ENCODE data around the gene TMEM127. TPM values are rescaled to one million over a fixed set of nuclear protein-coding genes. Genes with fewer than 3 reads are reported as not detected.

The TMEM127 gene
- total RNA-seq, 1 donor, result 29.1 TPM

DNA sequence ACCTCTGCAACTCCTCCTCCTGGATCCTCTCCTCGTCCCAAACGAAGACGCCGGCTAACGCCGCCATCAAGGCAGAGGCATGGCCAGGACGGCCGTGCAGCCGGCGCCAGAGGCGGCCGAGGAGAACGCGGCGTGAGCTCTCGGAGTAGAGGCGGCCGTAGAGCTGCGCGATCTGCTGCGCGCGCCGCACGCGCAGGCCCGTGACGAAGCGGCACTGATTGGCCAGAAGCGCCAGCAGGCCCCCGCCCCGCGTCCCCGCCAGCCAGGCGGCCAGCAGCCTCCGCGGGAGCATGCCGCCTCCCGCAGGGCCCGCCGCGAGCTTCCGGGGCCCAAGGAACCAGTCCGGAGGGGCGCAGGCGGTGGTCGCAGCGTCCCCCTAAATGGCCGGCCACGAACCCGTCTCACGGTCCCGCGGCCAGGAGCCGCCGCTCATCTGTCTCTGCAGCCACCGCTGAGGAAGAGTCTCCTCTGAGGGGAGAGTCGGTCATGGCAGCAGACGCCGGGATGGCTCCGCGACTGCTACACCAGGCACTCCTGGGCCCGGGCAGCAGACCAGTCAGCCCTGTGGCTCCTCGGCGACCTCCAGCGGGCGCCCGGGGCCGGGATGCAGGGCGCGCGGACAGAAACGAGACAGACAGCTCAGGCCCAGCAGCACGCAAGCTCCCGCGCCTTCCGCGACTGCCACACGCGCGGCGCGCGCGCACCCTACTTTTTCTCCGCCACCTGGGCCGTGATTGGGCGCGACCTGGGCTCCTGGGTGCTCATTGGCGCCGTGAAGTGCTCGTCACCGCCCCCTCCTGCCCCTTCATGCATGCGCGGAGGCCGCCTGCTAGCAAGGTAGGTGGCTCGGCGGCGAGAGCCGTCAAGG, 57.4 kb downstream of the TMEM127 start, which contains the start of gene STARD7:
STARD7 (minus strand) TSS at position 685 of the 868 bp plus-strand sequence; CDS start at position 292, 393 bp downstream.
- DNase-seq (ENCODE audit: low read depth in 2 of 3, low spot score in 2 of 3), result peak; percentile 88 to 98 (median 98)

- DNase-seq (ENCODE audit: low read depth in 2 of 3, low spot score in 2 of 3), result peak in 1 of 3 donors; percentile 11
These were observed 58.0 kb downstream of the TMEM127 start for GRCh38 chr2:96207774-96208142.

DNA sequence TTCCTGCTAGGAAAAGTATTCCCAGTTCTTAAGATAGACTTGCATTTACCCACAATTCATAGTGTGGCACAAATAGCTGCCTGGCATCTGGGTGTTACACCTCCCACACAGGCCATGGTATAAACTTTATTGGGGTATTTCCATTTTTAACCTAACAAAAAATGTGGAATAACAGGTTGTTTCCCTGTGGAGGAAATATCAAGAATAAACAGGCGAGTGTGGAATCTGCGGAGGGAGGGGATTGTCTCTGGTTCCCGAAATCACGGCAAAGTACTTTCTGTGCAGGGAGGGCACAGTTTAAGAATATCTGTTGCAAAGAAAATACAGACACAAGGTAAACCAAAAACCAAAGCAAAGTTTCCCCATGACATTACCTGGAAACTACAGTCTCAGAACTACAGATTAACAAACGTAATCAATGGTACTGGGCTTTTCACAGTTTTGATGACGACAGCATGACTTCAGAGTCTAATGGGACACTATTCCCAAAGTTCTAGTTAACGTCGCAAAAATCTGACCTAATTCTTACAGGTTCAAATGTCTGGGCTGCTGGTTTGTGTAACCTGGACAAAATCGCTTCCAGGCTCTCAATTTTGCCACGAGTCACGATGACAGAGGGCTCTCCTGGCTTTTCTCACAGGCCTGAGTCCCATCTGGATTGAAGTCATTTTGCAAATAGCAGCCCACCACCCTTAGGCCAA, 58.6 kb downstream of the TMEM127 start:
- DNase-seq (ENCODE audit: low read depth in 2 of 3, low spot score in 2 of 3), result no peak

- no peak for DNase-seq (ENCODE audit: low read depth in 2 of 3, low spot score in 2 of 3)
These were observed 59.9 kb downstream of the TMEM127 start for GRCh38 chr2:96205888-96206287.

GRCh38 chr2:96204836-96205624, 60.8 kb downstream of the TMEM127 start:
- DNase-seq (ENCODE audit: low read depth in 2 of 3, low spot score in 2 of 3), result no peak

- DNase-seq (ENCODE audit: low read depth in 2 of 3, low spot score in 2 of 3), result no peak
These were observed 62.4 kb downstream of the TMEM127 start for GRCh38 chr2:96203130-96204028.

DNA sequence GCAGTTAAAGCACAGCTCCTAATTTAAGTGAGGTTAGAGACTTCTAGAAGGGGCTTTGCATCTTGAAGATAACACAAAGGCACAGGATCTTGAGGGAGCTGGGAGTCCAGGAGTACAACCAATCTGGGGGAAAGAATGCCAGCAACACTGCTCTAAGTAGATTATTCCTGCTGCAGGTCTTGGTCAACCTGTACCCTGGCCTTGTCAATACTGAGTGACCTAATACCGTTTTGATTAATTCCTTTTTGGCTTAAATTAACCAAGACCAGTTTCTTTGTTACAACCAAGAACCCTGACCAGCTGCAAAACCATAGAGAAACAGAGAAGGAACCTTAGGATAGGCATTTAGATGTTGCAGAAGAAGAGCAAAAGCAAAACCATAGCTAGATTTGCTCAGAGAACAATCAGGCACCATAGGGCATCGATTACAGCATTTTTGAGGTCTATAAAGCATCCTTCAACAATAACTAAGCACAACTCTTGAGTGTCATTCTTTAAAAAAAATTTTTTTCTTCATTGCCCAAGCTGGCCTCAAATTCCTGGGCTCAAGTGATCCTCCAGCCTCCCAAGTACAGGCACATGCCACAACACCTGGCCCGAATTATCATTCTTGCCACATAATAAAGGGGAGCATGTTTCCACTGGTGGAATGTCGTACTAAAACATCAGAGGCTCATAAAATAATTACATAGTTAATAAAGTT, 63.5 kb downstream of the TMEM127 start:
- no peak for DNase-seq (ENCODE audit: low read depth in 2 of 3, low spot score in 2 of 3)

- no peak for DNase-seq (ENCODE audit: low read depth in 2 of 3, low spot score in 2 of 3)
These were observed 64.5 kb downstream of the TMEM127 start for GRCh38 chr2:96201338-96201737.

- DNase-seq (ENCODE audit: low read depth in 2 of 3, low spot score in 2 of 3), result no peak
These were observed 66.9 kb downstream of the TMEM127 start for GRCh38 chr2:96198921-96199320.

Other genes starting within 250 kb of the TMEM127 start
- gene GPAT2, start 231.1 kb downstream of the TMEM127 start, total RNA-seq, result 11.8 TPM
- gene ADRA2B, start 149.4 kb downstream of the TMEM127 start, total RNA-seq, result under 0.01 TPM
- gene ASTL, start 127.5 kb downstream of the TMEM127 start, total RNA-seq, result 1.1 TPM
- gene DUSP2, start 120.6 kb downstream of the TMEM127 start, total RNA-seq, result 134 TPM
- gene STARD7, start 57.2 kb downstream of the TMEM127 start, total RNA-seq, result 86.7 TPM
- gene CIAO1, start 228 bp upstream of the TMEM127 start, total RNA-seq, result 156 TPM
- gene SNRNP200, start 39.5 kb upstream of the TMEM127 start, total RNA-seq, result 149 TPM
- 17.2 TPM for gene ITPRIPL1, start 59.3 kb upstream of the TMEM127 start, total RNA-seq
- 2.2 TPM for gene NCAPH, start 69.8 kb upstream of the TMEM127 start, total RNA-seq
- 0.27 TPM for gene NEURL3, start 239.4 kb upstream of the TMEM127 start, total RNA-seq

All from hematopoietic multipotent progenitor cell (in vitro differentiated cells).